ENCODE measurements around the gene HIGD1C.

Gene HIGD1C

DNA sequence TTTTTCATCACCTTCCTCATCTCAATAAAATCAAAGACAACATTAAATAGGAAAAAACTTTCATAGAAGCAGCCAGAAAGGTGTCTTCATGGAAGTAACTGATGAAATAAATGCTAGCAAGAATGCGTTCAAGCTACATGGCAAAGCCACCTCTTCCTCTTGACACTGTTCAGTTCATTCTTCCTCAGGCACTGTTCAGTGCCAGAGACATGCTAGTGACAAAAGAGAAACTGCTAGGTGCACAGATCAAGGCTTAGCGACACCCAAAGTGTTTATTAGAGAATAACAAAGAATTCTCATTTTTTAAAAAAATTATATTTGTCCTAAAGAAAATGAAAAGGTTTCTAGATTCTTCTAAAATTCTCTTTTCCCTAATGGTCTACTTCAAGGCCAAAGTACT is 66.6 kb downstream of the HIGD1C start:
- DNase-seq (ENCODE audit: low read depth in 2 of 2) = no peak

DNA sequence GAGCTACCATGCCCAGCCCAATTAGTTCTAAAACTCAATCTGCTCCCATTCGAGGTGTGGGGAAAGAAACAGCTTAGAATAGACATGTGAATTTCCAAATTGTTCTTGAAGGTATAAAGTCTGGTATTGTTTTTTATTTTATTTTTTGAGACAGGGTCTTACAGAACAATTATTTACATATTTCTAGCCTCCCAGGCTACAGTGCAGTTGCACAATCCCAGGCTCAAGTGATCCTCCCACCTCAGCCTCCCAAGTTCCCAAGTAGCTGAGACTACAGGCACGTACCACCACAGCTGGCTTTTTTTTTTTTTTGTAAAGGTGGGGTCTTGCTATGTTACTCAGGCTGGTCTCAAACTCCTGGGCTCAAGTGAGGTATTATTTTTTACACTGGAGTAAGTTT is 67.6 kb downstream of the HIGD1C start:
- no peak for DNase-seq (ENCODE audit: low read depth in 2 of 2)
